Measurements from ENCODE around the gene IL17RB.

The IL17RB gene

DNA sequence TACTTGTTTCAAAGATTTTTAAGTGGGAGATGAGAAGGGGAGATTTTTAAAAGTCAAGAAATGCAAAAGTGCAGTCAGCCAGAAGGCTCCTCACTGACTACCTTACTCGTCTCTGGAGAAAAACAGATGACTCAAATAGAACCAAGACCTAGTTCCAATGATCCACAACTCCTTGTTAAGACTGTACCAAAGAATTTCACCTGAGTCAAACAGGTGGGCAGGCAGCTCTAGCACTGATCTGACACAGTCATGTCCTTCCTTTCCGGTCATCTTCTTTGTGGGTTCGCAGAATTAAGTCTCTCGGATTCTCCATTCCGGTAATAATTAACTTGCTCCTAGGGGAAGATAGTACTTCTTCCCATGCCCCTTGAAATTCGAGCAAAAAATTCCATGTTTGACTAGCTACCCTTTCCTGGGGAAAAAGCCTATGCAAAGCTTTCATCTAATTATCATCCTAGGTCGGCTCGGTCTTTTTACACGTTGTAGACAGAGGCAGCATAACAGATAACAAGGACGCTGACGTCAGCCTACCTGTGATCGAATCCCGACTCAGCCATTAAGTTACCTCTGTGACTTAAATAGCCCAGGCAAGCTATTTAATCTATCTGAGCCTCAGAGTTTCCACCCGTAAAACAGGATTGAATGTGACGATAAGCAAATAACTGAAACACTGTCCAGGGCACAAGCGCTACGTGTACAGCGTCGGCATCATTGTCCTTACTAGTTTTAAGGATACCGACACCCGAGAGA is 44.5 kb downstream of the IL17RB start:
- no peak for TF ChIP-seq JUND (IDR thresholded peaks at IDR 0.05; ENCODE audit: low read depth)
- in situ Hi-C loops (cut with HindIII; ENCODE audit: low pct_unique_long_range_greater_than_20kb, low sequenced_read_pairs): no loop called here
- DNase-seq (ENCODE audit: low read depth in 1 of 2, low spot score in 1 of 2): no peak

GRCh38 chr3:53891497-53892285 is 45.3 kb downstream of the IL17RB start, which contains the start of gene SELENOK:
SELENOK (minus strand) TSS chr3:53891859.
- no peak for TF ChIP-seq JUND (IDR thresholded peaks at IDR 0.05; ENCODE audit: low read depth)
- in situ Hi-C loops (cut with HindIII; ENCODE audit: low pct_unique_long_range_greater_than_20kb, low sequenced_read_pairs): no loop called here
- DNase-seq (ENCODE audit: low read depth in 1 of 2, low spot score in 1 of 2): peak; percentile 73 to 98

- no peak for DNase-seq (ENCODE audit: low read depth in 1 of 2, low spot score in 1 of 2)
- in situ Hi-C loops (cut with HindIII; ENCODE audit: low pct_unique_long_range_greater_than_20kb, low sequenced_read_pairs): no loop called here
These were observed 45.9 kb downstream of the IL17RB start for GRCh38 chr3:53892286-53892637.

GRCh38 chr3:53899750-53900149 is 53.4 kb downstream of the IL17RB start:
- TF ChIP-seq JUND (IDR thresholded peaks at IDR 0.05; ENCODE audit: low read depth): no peak
- in situ Hi-C loops (cut with HindIII; ENCODE audit: low pct_unique_long_range_greater_than_20kb, low sequenced_read_pairs): no loop called here

More at GRCh38 chr3:53892286-53892637, 45.9 kb downstream of the IL17RB start:
- no peak for TF ChIP-seq JUND (IDR thresholded peaks at IDR 0.05; ENCODE audit: low read depth)

GRCh38 chr3:53900666-53901331 is 54.4 kb downstream of the IL17RB start:
- no peak for DNase-seq (ENCODE audit: low read depth in 1 of 2, low spot score in 1 of 2)
- in situ Hi-C loops (cut with HindIII; ENCODE audit: low pct_unique_long_range_greater_than_20kb, low sequenced_read_pairs): no loop called here
- no peak for TF ChIP-seq JUND (IDR thresholded peaks at IDR 0.05; ENCODE audit: low read depth)

More at GRCh38 chr3:53899750-53900149, 53.4 kb downstream of the IL17RB start:
- no peak for DNase-seq (ENCODE audit: low read depth in 1 of 2, low spot score in 1 of 2)

DNA sequence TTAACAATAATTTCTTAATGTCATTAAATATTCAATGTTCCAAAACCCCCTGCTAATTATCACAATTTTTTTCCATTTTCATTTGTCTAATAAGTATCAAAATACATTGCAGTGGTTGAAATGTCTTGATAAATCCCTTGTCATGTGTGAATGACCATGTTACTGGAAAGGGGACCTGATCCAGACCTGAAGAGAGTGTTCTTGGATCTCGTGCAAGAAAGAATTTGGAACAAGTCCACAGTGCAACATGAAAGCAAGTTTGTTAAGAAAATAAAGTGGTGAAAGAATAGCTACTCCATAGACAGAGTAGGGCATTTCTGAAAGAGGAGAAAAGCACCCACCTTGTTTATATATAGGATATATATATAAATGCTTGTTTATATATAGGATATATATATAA is 55.7 kb downstream of the IL17RB start:
- no peak for TF ChIP-seq JUND (IDR thresholded peaks at IDR 0.05; ENCODE audit: low read depth)
- DNase-seq (ENCODE audit: low read depth in 1 of 2, low spot score in 1 of 2): no peak
- in situ Hi-C loops (cut with HindIII; ENCODE audit: low pct_unique_long_range_greater_than_20kb, low sequenced_read_pairs): no loop called here

DNA sequence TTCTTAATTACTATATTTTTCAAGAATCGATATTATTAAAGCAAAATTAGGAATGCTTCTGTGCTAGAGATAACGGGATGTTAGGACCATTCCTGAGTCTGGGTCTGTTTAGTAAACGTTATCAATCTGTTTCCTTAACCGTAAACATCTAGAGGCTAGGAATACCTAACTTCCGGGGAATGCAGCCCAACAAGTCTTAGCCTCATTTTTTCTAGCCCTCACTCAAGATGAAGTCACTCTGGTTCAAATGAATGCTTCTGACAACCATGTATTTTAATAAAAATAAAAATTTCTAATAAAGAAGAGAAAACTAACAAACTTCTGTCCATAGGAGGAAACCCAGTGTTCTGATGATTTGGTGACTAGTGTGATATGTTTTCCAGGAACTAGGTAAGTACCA is 56.3 kb downstream of the IL17RB start:
- no peak for TF ChIP-seq JUND (IDR thresholded peaks at IDR 0.05; ENCODE audit: low read depth)
- DNase-seq (ENCODE audit: low read depth in 1 of 2, low spot score in 1 of 2): peak in 1 of 2 experiments; percentile 19
- in situ Hi-C loops (cut with HindIII; ENCODE audit: low pct_unique_long_range_greater_than_20kb, low sequenced_read_pairs): no loop called here

- TF ChIP-seq JUND (IDR thresholded peaks at IDR 0.05; ENCODE audit: low read depth): no peak
- no peak for DNase-seq (ENCODE audit: low read depth in 1 of 2, low spot score in 1 of 2)
- in situ Hi-C loops (cut with HindIII; ENCODE audit: low pct_unique_long_range_greater_than_20kb, low sequenced_read_pairs): no loop called here
These were observed 67.0 kb downstream of the IL17RB start for GRCh38 chr3:53913401-53913800.

Measured in T47D (cell line).